Measurements from ENCODE around the gene YARS2. TPM values are rescaled to one million over a fixed set of nuclear protein-coding genes. Genes with fewer than 3 reads are reported as not detected.
"Not testable (repeated sequence)": the region's sequence is repeated elsewhere in the genome, so short reads cannot be mapped to it uniquely, and the experiment has no call there.

Gene YARS2
- polyA plus RNA-seq, 3 donors, result 7.1 to 12.4 (median 11.1) TPM

GRCh38 chr12:32699437-32699836 lies 56.3 kb downstream of the YARS2 start:
- 94 to 97% (median 95%) methylated on average over 8 of the region's 8 CpGs for WGBS, 3 donors
- not testable (repeated sequence) for H3K27ac ChIP-seq (ENCODE audit: low read depth, low read length)

GRCh38 chr12:32698285-32698684 lies 57.4 kb downstream of the YARS2 start:
- WGBS, 3 donors, result 54 to 67% (median 58%) methylated on average over 2 of the region's 2 CpGs
- H3K27ac ChIP-seq (ENCODE audit: low read depth, low read length), result no peak overlapping the region

GRCh38 chr12:32697445-32697844 lies 58.3 kb downstream of the YARS2 start:
- H3K27ac ChIP-seq (ENCODE audit: low read depth, low read length), result no peak overlapping the region
- WGBS, 3 donors, result 78 to 98% (median 95%) methylated on average over 1 of the region's 1 CpG

Other genes starting within 250 kb of the YARS2 start
- 10 to 100 TPM in 2 of 3 donors, 1 to 10 TPM in 1; 9.8 to 29.7 (median 21.8) TPM for gene DNM1L, start 76.6 kb downstream of the YARS2 start, polyA plus RNA-seq
- 1 to 10 TPM; 2.3 to 9.4 (median 3.7) TPM for gene PKP2, start 140.9 kb upstream of the YARS2 start, polyA plus RNA-seq

All from adipose tissue (tissue), 3 donors.